Vagina (tissue), 2 donors: ENCODE measurements around the gene FCGBP. TPM values are rescaled to one million over a fixed set of nuclear protein-coding genes. Genes with fewer than 3 reads are reported as not detected.
"Not testable (repeated sequence)": the region's sequence is repeated elsewhere in the genome, so short reads cannot be mapped to it uniquely, and the experiment has no call there.

Source experiments
- DNase-seq, 2 donors: peaks; one replicate each; pipeline ENCODE4 v3.0.0-alpha.2; 2017; ENCODE audit errors: extremely low spot score in 2 of 2
- H3K27ac ChIP-seq: fragments of 200-600 bp; sonication (generic); one replicate; pipeline ENCODE4 v1.5.1; 2019
- H3K27me3 ChIP-seq: fragments of 200-600 bp; sonication (generic); one replicate; pipeline ENCODE4 v1.5.1; 2019
- H3K36me3 ChIP-seq, 2 donors: fragments of 200-600 bp; sonication (generic); one replicate each; pipeline ENCODE4 v1.5.1; 2017 to 2019
- H3K4me1 ChIP-seq: fragments of 200-600 bp; sonication (generic); one replicate; pipeline ENCODE4 v1.5.1; 2019
- H3K4me3 ChIP-seq, 2 donors: fragments of 200-600 bp; sonication (generic); 1 replicate in 1 of 2; 2 replicates in 1 of 2; pipeline ENCODE4 v1.5.1; 2016 to 2019
- H3K9me3 ChIP-seq: fragments of 200-600 bp; sonication (generic); one replicate; pipeline ENCODE4 v1.5.1; 2019
- CTCF ChIP-seq, 3 experiments: fragments of 450-650 bp in 2 of 3; fragments of 200-600 bp in 1 of 3; sonication (generic) in 1 of 3; IDR thresholded peaks; one replicate each; pipeline ENCODE4 v1.5.1; 2017 to 2019; ENCODE audit warnings: antibody characterized with exemption in 3 of 3, mild to moderate bottlenecking in 2 of 3, moderate library complexity in 2 of 3
- POLR2A ChIP-seq, 2 donors: fragments of 450-650 bp; IDR thresholded peaks; one replicate each; pipeline ENCODE4 v1.6.1; 2017; ENCODE audit warnings: antibody characterized with exemption in 2 of 2, mild to moderate bottlenecking in 2 of 2, moderate library complexity in 2 of 2
- POLR2AphosphoS5 ChIP-seq, 2 donors: sonication (generic); formaldehyde crosslinking; IDR thresholded peaks; one replicate each; pipeline ENCODE4 v1.9.0; 2017; ENCODE audit warnings: antibody characterized with exemption in 2 of 2, mild to moderate bottlenecking in 2 of 2, low read depth in 1 of 2; ENCODE audit not compliant: insufficient read depth in 1 of 2
- intact Hi-C: fragments of 100-400 bp; cut with DNase I; formaldehyde crosslinking; loops from one replicate; pipeline ENCODE4 v1.15.1; 2023
- total RNA-seq: library from RNA; depleted of rRNA; stranded (reverse); fragments of >200 nt; gene quantifications from one replicate; pipeline ENCODE4 v1.2.3, GENCODE V29; 2016

Gene FCGBP
- total RNA-seq, 1 donor from 2014 or later = 31.7 TPM

DNA sequence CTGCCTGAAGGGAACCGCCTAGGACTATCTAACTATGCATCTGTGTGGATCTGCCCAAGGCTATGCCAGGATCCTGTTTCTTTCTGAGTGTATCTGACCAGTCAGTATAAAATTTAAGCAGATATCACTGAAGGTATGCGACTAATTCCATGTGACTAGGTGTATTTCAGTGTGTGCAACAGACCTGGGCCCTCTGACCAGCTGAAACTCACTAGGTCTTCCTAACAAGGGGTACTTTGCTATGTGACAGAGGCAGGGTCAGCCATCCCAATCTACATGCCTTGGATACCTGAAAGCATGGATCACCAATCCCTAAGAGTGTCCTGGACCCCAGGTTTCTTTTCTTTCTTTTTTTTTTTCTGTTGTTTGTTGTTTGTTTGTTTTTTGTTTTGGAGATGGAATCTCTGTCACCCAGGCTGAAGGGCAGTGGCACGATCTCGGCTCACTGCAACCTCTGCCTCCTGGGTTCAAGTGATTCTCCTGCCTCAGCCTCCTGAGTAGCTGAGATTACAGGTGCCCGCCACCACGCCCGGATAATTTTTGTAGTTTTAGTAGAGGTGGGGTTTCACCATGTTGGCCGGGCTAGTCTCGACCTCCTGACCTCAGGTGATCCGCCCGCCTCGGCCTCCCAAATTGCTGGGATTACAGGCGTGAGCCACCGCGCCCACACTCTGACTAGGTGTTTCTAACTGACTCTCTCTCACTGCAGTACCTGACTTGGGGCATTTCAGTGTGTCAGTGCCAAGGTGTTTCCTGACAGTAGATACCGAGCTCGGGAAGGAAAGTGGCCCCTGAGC, 43.5 kb downstream of the FCGBP start:
- no peak overlapping the region for H3K4me3 ChIP-seq
- H3K4me1 ChIP-seq = no peaks in the 10 kb centered on the region
- no peaks in the 10 kb centered on the region for H3K27me3 ChIP-seq
- no peaks in the 10 kb centered on the region for H3K36me3 ChIP-seq
- H3K27ac ChIP-seq = no peak overlapping the region
- intact Hi-C loops = no loop called here
- DNase-seq = no peak
- no peaks in the 10 kb centered on the region for H3K9me3 ChIP-seq
- TF ChIP-seq CTCF (IDR thresholded peaks at IDR 0.05) (no peak), POLR2A (IDR thresholded peaks at IDR 0.05) (no peak), POLR2AphosphoS5 (IDR thresholded peaks at IDR 0.05; ENCODE audit: insufficient read depth in 1 of 2, low read depth in 1 of 2) (no peak)

DNA sequence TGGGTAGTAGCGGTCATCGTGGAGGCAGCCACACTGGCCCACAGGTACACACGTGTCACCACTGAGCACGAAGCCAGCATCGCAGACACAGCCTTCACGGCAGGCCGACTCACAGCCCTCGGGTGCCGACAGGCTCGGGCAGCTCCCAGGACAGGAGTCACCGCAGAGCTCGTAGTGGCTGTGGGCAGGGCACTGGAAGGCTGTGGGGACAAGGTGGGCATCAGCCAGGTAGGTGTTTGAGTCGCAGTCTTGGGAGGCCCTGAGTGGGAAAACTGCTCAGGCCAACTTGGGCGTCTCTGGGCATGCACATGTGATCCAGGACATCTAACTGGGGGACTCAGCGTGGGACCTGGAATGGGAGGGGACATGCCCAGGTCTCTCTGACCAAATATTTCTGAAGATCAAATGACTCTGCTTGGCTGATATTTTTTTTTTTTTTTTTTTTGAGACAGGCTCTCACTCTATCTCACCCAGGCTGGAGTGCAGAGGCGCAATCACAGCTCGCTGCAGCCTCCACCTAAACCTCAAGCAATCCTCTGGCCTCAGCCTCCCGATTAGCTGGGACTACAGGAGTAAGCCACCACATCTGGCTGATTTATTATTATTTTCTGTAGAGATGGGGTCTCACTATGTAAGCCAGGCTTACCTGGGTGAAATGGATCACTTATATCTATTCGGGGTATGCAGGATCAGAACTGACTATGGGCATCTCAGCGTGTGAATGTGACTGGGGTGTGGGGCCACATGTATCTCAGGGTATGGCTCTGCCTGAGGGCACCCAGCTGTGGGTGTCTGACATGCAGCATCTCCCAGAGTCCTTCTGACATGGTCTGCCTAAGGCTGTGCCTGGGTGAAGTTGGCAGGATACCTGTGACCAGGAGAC, 44.3 kb downstream of the FCGBP start:
- intact Hi-C loops, H3K9me3 ChIP-seq, H3K36me3 ChIP-seq, H3K4me3 ChIP-seq, H3K4me1 ChIP-seq, DNase-seq, H3K27me3 ChIP-seq, H3K27ac ChIP-seq: not testable (repeated sequence)

GRCh38 chr19:39887456-39887951, 46.9 kb downstream of the FCGBP start:
- H3K4me1 ChIP-seq, H3K4me3 ChIP-seq, H3K36me3 ChIP-seq, DNase-seq, intact Hi-C loops, H3K27ac ChIP-seq, H3K9me3 ChIP-seq, H3K27me3 ChIP-seq: not testable (repeated sequence)

DNA sequence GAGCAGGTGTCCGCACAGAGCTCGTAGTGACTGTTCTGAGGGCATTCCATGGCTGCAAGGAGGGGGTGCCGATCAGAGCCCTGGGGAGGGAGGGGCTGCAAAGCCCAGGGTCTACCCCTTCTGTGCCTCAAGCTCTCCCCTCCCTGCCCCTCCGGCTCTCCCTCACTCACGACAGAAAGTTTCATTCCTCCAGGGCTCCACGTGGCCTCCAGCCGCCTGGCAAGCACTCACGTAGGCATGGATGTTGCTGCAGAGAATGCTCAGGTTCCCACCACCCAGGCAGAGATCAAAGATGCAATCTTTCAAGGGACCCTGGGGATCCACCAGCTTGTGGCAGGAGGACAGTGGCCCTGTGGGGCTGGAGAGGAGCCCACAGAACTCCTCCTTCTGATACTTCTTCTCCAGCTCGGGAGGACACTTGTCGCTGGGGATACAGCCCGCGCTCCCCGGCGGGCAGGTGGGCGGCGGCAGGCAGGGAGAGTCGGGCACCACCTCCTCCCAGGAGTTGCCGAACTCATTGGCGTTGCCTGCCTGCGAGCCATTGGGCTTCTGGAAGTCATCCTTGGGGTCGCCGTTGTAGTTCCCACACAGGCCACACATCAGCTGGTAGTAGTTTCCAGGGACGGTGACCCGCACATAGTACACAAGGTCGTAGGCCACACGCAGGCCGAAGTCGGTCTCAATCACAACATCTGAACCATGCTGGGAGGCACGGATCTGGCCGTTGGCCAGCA, 48.4 kb downstream of the FCGBP start:
- H3K27me3 ChIP-seq, intact Hi-C loops, H3K27ac ChIP-seq, H3K4me3 ChIP-seq, H3K9me3 ChIP-seq, DNase-seq, H3K4me1 ChIP-seq, H3K36me3 ChIP-seq: not testable (repeated sequence)

- H3K9me3 ChIP-seq, H3K27ac ChIP-seq, intact Hi-C loops, H3K36me3 ChIP-seq, H3K4me1 ChIP-seq, H3K27me3 ChIP-seq, DNase-seq, H3K4me3 ChIP-seq: not testable (repeated sequence)
Measured at GRCh38 chr19:39884721-39885120, 49.7 kb downstream of the FCGBP start.

Other genes with a start within 250 kb of the FCGBP start
- not detected for gene LGALS14, start 230.2 kb downstream of the FCGBP start, total RNA-seq
- gene CLC, start 196.6 kb downstream of the FCGBP start, total RNA-seq = not detected
- gene LEUTX, start 155.8 kb downstream of the FCGBP start, total RNA-seq = not detected
- 5.6 TPM for gene DYRK1B, start 100.5 kb downstream of the FCGBP start, total RNA-seq
- gene FBL, start 88.3 kb downstream of the FCGBP start, total RNA-seq = 180 TPM
- 74.9 TPM for gene PSMC4, start 36.5 kb upstream of the FCGBP start, total RNA-seq
- 5.2 TPM for gene ZNF546, start 62.4 kb upstream of the FCGBP start, total RNA-seq
- 12.0 TPM for gene ZNF780B, start 121.6 kb upstream of the FCGBP start, total RNA-seq
- 18.7 TPM for gene ZNF780A, start 156.3 kb upstream of the FCGBP start, total RNA-seq